GM12873 (cell line): ENCODE measurements around the gene LZTR1.
A peak's percentile ranks its signal among the peaks of the same experiment; 100 is the strongest.

Source experiments
- CTCF ChIP-seq: IDR thresholded peaks from 2 replicates; pipeline ENCODE4 v1.5.1; 2012; ENCODE audit warnings: low read depth, mild to moderate bottlenecking, moderate library complexity, low read length, control low read depth; ENCODE audit not compliant: insufficient read depth; ENCODE audit errors: missing control alignments

LZTR1 gene

GRCh38 chr22:21022955-21023614 is 41.0 kb downstream of the LZTR1 start:
- TF ChIP-seq CTCF = peak; percentile 44

- no peak for TF ChIP-seq CTCF
Measured at GRCh38 chr22:21025266-21025665, 43.2 kb downstream of the LZTR1 start.

- TF ChIP-seq CTCF = no peak
Measured at GRCh38 chr22:21025763-21026755, 44.0 kb downstream of the LZTR1 start.

GRCh38 chr22:21026783-21027692 is 44.9 kb downstream of the LZTR1 start:
- no peak for TF ChIP-seq CTCF

- TF ChIP-seq CTCF = no peak
Measured at GRCh38 chr22:21028277-21029251, 46.5 kb downstream of the LZTR1 start.

GRCh38 chr22:21029486-21030025 is 47.5 kb downstream of the LZTR1 start:
- no peak for TF ChIP-seq CTCF
